Measurements from ENCODE around the gene KATNAL1. TPM values are rescaled to one million over a fixed set of nuclear protein-coding genes. Genes with fewer than 3 reads are reported as not detected.
"Not testable (repeated sequence)": the region's sequence is repeated elsewhere in the genome, so short reads cannot be mapped to it uniquely, and the experiment has no call there.

KATNAL1 gene
- total RNA-seq, 1 experiment from 2014 or later = 6.1 TPM

DNA sequence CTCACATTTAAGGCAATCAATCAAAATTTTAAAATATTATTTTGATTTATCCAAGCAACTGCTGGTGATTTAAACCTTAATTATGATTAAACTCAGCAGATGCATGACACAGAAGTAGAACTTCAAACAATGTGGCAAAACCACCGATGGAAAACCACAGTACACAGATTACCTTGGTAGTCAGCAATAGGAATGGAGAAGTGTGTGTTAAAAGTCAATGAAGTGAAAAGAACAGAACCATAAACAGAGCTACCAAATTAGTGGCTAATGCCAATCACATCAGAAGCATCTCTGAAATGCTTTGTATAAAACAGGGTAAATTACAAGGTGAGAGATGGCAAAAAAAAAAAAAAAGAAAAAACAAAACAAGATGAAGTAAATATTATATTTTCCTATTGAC, 31.2 kb downstream of the KATNAL1 start:
- Mint-ChIP-seq H3K36me3 (ENCODE audit: insufficient read depth, unreplicated experiment) (peaks cover 11% of the 10 kb centered on the region), H3K4me1 (ENCODE audit: insufficient read depth, unreplicated experiment) (no peaks in the 10 kb centered on the region), H3K4me3 (ENCODE audit: unreplicated experiment) (no peak overlapping the region), H3K9me3 (ENCODE audit: unreplicated experiment) (no peaks in the 10 kb centered on the region), H3K27me3 (ENCODE audit: insufficient read depth, unreplicated experiment) (no peaks in the 10 kb centered on the region), H3K27ac (ENCODE audit: low read depth, unreplicated experiment) (peak overlapping the region; percentile 33)
- intact Hi-C loops (cut with micrococcal nuclease) = no loop called here
- ChIA-PET CTCF (interaction anchor here (0.6 to 1.0 kb wide), 2 partner anchors 101 to 297 kb away, joined by 3 read pairs; no protein-coding TSS in a partner anchor), POLR2A (interaction anchor here (0.8 kb wide), 2 partner anchors 9 to 119 kb away, joined by 3 read pairs; no protein-coding TSS in a partner anchor)
- BruUV-seq (replicated peaks) = no TSS peak
- DNase-seq (ENCODE audit: unreplicated experiment) = no peak
- TF ChIP-seq, protein P1, sequence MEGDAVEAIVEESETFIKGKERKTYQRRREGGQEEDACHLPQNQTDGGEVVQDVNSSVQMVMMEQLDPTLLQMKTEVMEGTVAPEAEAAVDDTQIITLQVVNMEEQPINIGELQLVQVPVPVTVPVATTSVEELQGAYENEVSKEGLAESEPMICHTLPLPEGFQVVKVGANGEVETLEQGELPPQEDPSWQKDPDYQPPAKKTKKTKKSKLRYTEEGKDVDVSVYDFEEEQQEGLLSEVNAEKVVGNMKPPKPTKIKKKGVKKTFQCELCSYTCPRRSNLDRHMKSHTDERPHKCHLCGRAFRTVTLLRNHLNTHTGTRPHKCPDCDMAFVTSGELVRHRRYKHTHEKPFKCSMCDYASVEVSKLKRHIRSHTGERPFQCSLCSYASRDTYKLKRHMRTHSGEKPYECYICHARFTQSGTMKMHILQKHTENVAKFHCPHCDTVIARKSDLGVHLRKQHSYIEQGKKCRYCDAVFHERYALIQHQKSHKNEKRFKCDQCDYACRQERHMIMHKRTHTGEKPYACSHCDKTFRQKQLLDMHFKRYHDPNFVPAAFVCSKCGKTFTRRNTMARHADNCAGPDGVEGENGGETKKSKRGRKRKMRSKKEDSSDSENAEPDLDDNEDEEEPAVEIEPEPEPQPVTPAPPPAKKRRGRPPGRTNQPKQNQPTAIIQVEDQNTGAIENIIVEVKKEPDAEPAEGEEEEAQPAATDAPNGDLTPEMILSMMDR (IDR thresholded peaks at IDR 0.05; ENCODE audit: unreplicated experiment) = no peak

DNA sequence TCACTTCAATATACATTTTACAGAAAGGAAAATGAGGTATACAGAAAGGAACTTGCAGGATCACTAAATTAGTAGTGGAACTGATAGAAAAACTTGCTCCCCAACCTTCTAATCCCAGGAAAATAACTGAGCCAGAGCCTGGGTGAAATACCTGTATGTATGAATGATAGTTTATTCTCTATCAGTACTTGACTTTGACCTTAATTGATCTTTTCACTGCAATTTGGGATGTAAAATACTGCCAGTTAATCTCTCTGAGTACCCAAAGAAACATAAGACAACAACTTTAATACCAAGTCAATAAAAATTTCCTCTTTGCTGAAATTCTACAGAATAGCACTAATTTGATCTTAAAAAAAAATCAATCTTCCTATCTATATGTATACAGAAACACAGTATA, 33.3 kb downstream of the KATNAL1 start:
- CTCF ChIA-PET = no interaction called here

DNA sequence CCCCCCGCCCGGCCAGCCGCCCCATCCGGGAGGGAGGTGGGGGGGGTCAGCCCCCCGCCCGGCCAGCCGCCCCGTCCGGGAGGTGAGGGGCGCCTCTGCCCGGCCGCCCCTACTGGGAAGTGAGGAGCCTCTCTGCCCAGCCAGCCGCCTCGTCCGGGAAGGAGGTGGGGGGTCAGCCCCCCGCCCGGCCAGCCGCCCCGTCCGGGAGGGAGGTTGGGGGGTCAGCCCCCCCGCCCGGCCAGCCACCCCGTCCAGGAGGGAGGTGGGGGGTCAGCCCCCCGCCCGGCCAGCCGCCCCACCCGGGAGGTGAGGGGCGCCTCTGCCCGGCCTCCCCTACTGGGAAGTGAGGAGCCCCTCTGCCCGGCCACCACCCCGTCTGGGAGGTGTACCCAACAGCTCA, 37.3 kb downstream of the KATNAL1 start:
- H3K36me3 Mint-ChIP-seq (ENCODE audit: insufficient read depth, unreplicated experiment); DNase-seq (ENCODE audit: unreplicated experiment); H3K27ac Mint-ChIP-seq (ENCODE audit: low read depth, unreplicated experiment); H3K27me3 Mint-ChIP-seq (ENCODE audit: insufficient read depth, unreplicated experiment); H3K9me3 Mint-ChIP-seq (ENCODE audit: unreplicated experiment); CTCF ChIA-PET; H3K4me3 Mint-ChIP-seq (ENCODE audit: unreplicated experiment); POLR2A ChIA-PET; BruUV-seq (replicated peaks); intact Hi-C loops (cut with micrococcal nuclease); H3K4me1 Mint-ChIP-seq (ENCODE audit: insufficient read depth, unreplicated experiment): not testable (repeated sequence)

More for the DNA sequence above, 33.3 kb downstream of the KATNAL1 start:
- TF ChIP-seq, protein P1 (IDR thresholded peaks at IDR 0.05; ENCODE audit: unreplicated experiment) = no peak
- Mint-ChIP-seq H3K36me3 (ENCODE audit: insufficient read depth, unreplicated experiment) (peaks cover 11% of the 10 kb centered on the region), H3K4me1 (ENCODE audit: insufficient read depth, unreplicated experiment) (no peaks in the 10 kb centered on the region), H3K9me3 (ENCODE audit: unreplicated experiment) (no peaks in the 10 kb centered on the region), H3K27me3 (ENCODE audit: insufficient read depth, unreplicated experiment) (no peaks in the 10 kb centered on the region), H3K4me3 (ENCODE audit: unreplicated experiment) (no peak overlapping the region), H3K27ac (ENCODE audit: low read depth, unreplicated experiment) (no peak overlapping the region)
- BruUV-seq (replicated peaks) = no TSS peak
- POLR2A ChIA-PET = no interaction called here
- intact Hi-C loops (cut with micrococcal nuclease) = no loop called here
- DNase-seq (ENCODE audit: unreplicated experiment) = no peak

DNA sequence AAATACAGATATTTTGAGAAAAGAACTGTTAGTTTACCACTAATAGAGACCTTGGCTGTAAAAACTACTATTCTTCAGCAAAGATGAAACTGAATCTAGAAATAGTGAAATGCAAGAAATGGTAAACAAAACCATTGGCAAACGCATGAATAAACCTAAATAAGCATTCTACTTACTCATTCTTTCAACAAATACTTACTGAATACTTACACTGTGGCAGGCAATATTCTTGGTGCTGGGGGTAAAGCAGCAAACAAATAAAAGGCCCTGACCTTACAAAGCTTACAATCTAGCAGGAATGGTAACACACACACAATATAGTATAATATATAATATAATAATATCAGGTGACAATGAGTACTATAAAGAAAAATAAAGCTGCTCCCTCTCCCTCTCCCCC, 38.7 kb downstream of the KATNAL1 start:
- ChIA-PET POLR2A (no interaction called here), CTCF (no interaction called here)
- TF ChIP-seq, protein P1 (IDR thresholded peaks at IDR 0.05; ENCODE audit: unreplicated experiment) = no peak
- H3K9me3 Mint-ChIP-seq (ENCODE audit: unreplicated experiment) = no peaks in the 10 kb centered on the region
- H3K36me3 Mint-ChIP-seq (ENCODE audit: insufficient read depth, unreplicated experiment) = peaks cover 5% of the 10 kb centered on the region
- DNase-seq (ENCODE audit: unreplicated experiment) = no peak
- H3K27me3 Mint-ChIP-seq (ENCODE audit: insufficient read depth, unreplicated experiment) = no peaks in the 10 kb centered on the region
- H3K4me3 Mint-ChIP-seq (ENCODE audit: unreplicated experiment) = no peak overlapping the region
- H3K27ac Mint-ChIP-seq (ENCODE audit: low read depth, unreplicated experiment) = no peak overlapping the region
- H3K4me1 Mint-ChIP-seq (ENCODE audit: insufficient read depth, unreplicated experiment) = no peaks in the 10 kb centered on the region
- intact Hi-C loops (cut with micrococcal nuclease) = no loop called here
- no TSS peak for BruUV-seq (replicated peaks)

DNA sequence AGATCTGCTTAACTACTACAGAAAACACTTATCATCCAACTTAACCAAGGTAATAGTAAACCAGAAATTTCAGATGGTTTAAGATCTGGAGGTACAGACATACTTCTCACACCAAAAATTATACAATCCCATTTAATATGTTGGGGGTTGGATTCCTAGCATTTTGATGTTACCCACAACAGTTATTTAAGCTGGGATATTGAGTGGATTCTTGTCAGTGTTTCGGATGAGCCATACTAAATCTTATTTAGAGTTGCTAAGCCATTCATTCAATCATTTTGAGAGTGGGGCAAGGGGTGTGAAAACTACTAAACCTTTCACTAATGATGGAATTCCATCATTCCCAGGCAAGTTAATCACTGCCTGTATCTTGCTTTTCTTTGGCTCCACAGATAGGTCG, 40.6 kb downstream of the KATNAL1 start:
- Mint-ChIP-seq H3K9me3 (ENCODE audit: unreplicated experiment) (no peaks in the 10 kb centered on the region), H3K36me3 (ENCODE audit: insufficient read depth, unreplicated experiment) (peaks cover 5% of the 10 kb centered on the region), H3K4me3 (ENCODE audit: unreplicated experiment) (no peak overlapping the region), H3K27ac (ENCODE audit: low read depth, unreplicated experiment) (no peak overlapping the region), H3K27me3 (ENCODE audit: insufficient read depth, unreplicated experiment) (no peaks in the 10 kb centered on the region), H3K4me1 (ENCODE audit: insufficient read depth, unreplicated experiment) (no peaks in the 10 kb centered on the region)
- intact Hi-C loops (cut with micrococcal nuclease) = no loop called here
- ChIA-PET CTCF (no interaction called here), POLR2A (interaction anchor here (0.6 to 1.2 kb wide), 3 partner anchors 16 to 175 kb away, joined by 3 to 4 read pairs (median 3); no protein-coding TSS in a partner anchor)
- BruUV-seq (replicated peaks) = no TSS peak
- TF ChIP-seq, protein P1 (IDR thresholded peaks at IDR 0.05; ENCODE audit: unreplicated experiment) = no peak
- DNase-seq (ENCODE audit: unreplicated experiment) = no peak

DNA sequence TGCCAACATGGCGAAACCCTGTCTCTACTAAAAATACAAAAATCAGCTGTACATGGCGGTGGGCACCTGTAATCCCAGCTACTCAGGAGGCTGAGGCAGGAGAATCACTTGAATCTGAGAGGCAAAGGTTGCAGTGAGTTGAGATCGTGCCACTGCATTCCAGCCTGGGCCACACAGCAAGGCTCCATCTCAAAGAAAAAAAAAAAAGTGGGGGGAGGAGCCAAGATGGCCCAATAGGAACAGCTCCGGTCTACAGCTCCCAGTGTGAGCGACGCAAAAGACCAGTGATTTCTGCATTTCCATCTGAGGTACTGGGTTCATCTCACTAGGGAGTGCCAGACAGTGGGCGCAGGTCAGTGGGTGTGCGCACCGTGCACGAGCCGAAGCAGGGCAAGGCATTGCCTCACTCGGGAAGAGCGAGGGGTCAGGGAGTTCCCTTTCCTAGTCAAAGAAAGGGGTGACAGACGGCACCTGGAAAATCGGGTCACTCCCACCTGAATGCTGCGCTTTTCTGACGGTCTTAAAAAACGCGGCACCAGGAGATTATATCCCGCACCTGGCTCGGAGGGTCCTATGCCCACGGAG, 48.1 kb downstream of the KATNAL1 start:
- ChIA-PET CTCF (interaction anchor here (0.6 to 1.0 kb wide), 2 partner anchors 145 to 203 kb away, joined by 3 read pairs; no protein-coding TSS in a partner anchor), POLR2A (interaction anchor here (1.0 kb wide), 1 partner anchor 16 kb away, joined by 3 read pairs; no protein-coding TSS in a partner anchor)
- DNase-seq (ENCODE audit: unreplicated experiment); H3K27me3 Mint-ChIP-seq (ENCODE audit: insufficient read depth, unreplicated experiment); H3K4me1 Mint-ChIP-seq (ENCODE audit: insufficient read depth, unreplicated experiment); BruUV-seq (replicated peaks); H3K4me3 Mint-ChIP-seq (ENCODE audit: unreplicated experiment); H3K36me3 Mint-ChIP-seq (ENCODE audit: insufficient read depth, unreplicated experiment); H3K9me3 Mint-ChIP-seq (ENCODE audit: unreplicated experiment); H3K27ac Mint-ChIP-seq (ENCODE audit: low read depth, unreplicated experiment): not testable (repeated sequence)
- intact Hi-C loops (cut with micrococcal nuclease) = loop anchor here (5.0 to 10.0 kb wide), 3 partner anchors 153 to 786 kb away; no protein-coding TSS in a partner anchor
